Measurements from ENCODE around the gene BTBD3.

- no peak for TF ChIP-seq CTCF (IDR thresholded peaks at IDR 0.05; ENCODE audit: low read depth, low read length)
- no peak for TF ChIP-seq EZH2phosphoT487 (IDR thresholded peaks at IDR 0.05; ENCODE audit: low read depth)
Measured at GRCh38 chr20:11924923-11925322, 7.2 kb downstream of the BTBD3 start.
